ENCODE measurements around the gene PLXDC1.

DNA sequence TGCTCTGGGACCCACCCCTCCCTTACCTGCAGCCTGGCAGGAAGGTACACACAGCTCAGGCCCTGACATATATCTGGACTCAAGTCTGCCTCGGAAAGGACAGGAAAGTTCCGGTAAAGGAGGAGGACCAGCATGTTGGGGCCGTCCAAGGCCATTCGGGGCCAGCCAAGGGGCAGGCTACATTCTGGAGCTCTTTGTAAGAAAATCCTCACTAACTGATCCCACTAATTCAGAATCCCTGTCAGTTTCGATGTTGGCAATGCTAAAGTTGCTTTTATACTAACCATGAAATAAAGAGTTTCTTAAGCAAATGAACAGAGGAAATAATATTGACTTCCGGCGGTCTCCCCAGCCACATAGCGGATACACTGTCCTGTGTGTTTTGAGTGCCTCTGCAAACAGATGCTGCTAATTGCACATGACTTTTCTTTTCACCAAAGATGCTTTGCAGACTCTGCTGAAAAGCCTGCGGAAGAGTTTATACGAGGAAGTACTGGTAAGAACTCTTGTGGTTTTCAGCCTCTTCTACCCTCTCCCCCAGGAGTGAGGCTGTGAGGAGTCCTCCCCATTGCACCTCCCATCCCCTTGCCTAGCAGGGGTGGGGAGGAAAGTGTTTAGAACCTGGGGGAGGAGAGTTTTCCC, 54.8 kb downstream of the PLXDC1 start:
- TF ChIP-seq POLR2AphosphoS5 (IDR thresholded peaks at IDR 0.05; ENCODE audit: low read depth, low read length) (no peak), CREB1 (IDR thresholded peaks at IDR 0.05) (no peak), BCL11A (IDR thresholded peaks at IDR 0.05; ENCODE audit: low read depth in 2 of 2, low read length in 2 of 2) (no peak), SAP30 (IDR thresholded peaks at IDR 0.05; ENCODE audit: insufficient read depth, insufficient replicate concordance, low read length) (no peak), YY1 (IDR thresholded peaks at IDR 0.05; ENCODE audit: low read depth, low read length) (no peak), KDM1A (IDR thresholded peaks at IDR 0.05; ENCODE audit: borderline replicate concordance, low read length) (no peak)
- TF ChIP-seq, protein P1, sequence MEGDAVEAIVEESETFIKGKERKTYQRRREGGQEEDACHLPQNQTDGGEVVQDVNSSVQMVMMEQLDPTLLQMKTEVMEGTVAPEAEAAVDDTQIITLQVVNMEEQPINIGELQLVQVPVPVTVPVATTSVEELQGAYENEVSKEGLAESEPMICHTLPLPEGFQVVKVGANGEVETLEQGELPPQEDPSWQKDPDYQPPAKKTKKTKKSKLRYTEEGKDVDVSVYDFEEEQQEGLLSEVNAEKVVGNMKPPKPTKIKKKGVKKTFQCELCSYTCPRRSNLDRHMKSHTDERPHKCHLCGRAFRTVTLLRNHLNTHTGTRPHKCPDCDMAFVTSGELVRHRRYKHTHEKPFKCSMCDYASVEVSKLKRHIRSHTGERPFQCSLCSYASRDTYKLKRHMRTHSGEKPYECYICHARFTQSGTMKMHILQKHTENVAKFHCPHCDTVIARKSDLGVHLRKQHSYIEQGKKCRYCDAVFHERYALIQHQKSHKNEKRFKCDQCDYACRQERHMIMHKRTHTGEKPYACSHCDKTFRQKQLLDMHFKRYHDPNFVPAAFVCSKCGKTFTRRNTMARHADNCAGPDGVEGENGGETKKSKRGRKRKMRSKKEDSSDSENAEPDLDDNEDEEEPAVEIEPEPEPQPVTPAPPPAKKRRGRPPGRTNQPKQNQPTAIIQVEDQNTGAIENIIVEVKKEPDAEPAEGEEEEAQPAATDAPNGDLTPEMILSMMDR (IDR thresholded peaks at IDR 0.05; ENCODE audit: control extremely low read depth in 1 of 3, insufficient read depth in 1 of 3, low read depth in 1 of 3, low read length in 3 of 3): no peak
- TF ChIP-seq, protein P2, sequence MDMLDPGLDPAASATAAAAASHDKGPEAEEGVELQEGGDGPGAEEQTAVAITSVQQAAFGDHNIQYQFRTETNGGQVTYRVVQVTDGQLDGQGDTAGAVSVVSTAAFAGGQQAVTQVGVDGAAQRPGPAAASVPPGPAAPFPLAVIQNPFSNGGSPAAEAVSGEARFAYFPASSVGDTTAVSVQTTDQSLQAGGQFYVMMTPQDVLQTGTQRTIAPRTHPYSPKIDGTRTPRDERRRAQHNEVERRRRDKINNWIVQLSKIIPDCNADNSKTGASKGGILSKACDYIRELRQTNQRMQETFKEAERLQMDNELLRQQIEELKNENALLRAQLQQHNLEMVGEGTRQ (IDR thresholded peaks at IDR 0.05; ENCODE audit: low read length): no peak

Data from H1 (cell line).